Erythroblast (primary cell): ENCODE measurements around the gene DPP8.
A peak's percentile ranks its signal among the peaks of the same experiment; 100 is the strongest.
"Not testable (repeated sequence)": the region's sequence is repeated elsewhere in the genome, so short reads cannot be mapped to it uniquely, and the experiment has no call there.

Experiments used
- DNase-seq, 2 experiments: peaks; one replicate each; lab custom pipeline; 2025; lab: John Stamatoyannopoulos, UW
- GATA1 ChIP-seq: IDR thresholded peaks from 2 replicates; pipeline ENCODE4 v1.6.1; 2011; ENCODE audit warnings: low read depth, mild to moderate bottlenecking, control low read depth, low read length, moderate library complexity
- POLR2A ChIP-seq: IDR thresholded peaks from 2 replicates; pipeline ENCODE4 v1.6.1; 2011; ENCODE audit warnings: mild to moderate bottlenecking, low read length

DPP8 gene

GRCh38 chr15:65509321-65509720 is 8.2 kb downstream of the DPP8 start:
- DNase-seq = no peak
- TF ChIP-seq POLR2A (no peak), GATA1 (no peak)

DNA sequence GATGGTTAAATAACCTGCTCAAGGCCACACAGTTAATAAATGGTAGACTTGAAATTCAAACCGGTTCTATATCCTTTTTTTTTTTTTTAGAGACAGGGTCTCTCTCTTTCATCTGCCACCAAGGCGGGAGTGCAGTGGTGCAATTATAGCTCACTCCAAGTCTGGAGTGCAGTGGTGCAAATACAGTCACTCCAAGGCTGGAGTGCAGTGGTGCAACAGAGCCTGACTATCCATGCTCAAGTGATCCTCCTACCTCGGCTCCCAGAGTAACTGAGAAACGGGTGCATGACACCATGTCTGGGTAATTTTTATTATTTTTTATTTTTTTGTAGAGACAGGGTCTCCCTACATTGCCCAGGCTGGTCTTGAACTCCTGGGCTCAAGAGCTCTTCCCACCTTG is 23.4 kb downstream of the DPP8 start:
- TF ChIP-seq POLR2A (no peak), GATA1 (no peak)
- no peak for DNase-seq

DNA sequence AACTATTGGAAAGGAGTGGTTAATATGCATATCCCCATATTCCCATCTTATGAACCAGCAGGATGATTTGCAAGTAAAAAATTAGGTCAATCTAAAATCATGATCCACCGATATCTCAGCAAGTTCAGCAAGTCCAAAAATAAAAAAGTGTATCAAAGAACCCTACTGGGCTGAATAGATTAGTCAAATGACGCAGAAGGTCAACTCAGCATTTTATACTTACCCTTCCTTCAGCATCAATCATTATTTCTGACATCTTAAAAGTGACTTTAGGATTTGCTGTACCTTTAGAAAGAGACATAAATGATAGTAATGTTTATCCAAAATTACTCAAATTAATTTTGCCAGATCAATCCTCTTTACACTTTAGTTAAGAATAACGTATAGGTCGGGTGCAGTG is 32.6 kb downstream of the DPP8 start:
- DNase-seq = no peak
- no peak for TF ChIP-seq GATA1
- no peak for TF ChIP-seq POLR2A

- DNase-seq = no peak
- TF ChIP-seq POLR2A (no peak), GATA1 (no peak)
Measured at GRCh38 chr15:65476903-65477302, 40.6 kb downstream of the DPP8 start.

- no peak for DNase-seq
- TF ChIP-seq GATA1 = no peak
- TF ChIP-seq POLR2A = no peak
Measured at GRCh38 chr15:65470866-65471265, 46.6 kb downstream of the DPP8 start.

- no peak for DNase-seq
Measured at GRCh38 chr15:65468229-65468909, 49.1 kb downstream of the DPP8 start.

DNA sequence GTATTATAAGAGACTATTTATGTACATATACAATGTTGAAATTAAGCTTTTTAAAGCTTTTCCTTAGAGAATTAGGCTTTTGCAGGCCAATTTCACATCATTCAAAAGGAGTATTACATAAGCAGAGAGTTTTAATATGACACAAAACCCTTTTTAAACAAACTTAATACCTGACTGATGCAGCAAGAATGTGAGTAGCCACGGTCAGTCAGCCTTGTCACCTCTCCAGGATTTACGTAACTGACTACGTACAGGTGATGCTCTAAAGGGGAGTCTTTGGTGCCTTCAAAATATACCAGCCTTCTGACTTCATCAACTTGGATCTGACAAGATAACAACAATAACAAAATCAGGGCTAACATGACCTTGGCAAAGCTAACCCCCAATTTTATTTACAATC is 50.6 kb downstream of the DPP8 start:
- no peak for DNase-seq
- TF ChIP-seq POLR2A = no peak
- no peak for TF ChIP-seq GATA1

More at GRCh38 chr15:65468229-65468909, 49.1 kb downstream of the DPP8 start:
- TF ChIP-seq POLR2A (no peak), GATA1 (no peak)

GRCh38 chr15:65463096-65463495 is 54.4 kb downstream of the DPP8 start:
- DNase-seq = not testable (repeated sequence)

- TF ChIP-seq POLR2A (no peak), GATA1 (no peak)
- DNase-seq = peak in 1 of 2 experiments; percentile 7
Measured at GRCh38 chr15:65460741-65461347, 56.6 kb downstream of the DPP8 start.

DNA sequence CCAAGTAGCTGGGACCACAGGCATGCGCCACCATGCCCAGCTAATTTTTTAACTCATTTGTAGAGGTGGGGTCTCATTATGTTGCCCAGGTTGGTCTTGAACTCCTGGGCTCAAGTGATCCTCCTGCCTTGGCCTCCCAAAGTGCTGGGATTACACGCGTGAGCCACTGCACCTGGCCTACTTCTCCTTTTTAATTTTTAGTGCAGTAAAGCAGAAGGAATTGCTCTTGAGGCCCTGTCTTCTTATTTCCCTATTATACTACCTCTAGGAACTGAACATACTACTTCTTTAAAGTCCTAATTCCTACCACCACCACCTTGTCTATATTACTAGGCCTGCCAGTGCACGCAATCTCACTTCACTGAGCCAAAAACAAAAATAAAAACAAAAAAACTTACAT is 62.2 kb downstream of the DPP8 start:
- DNase-seq = not testable (repeated sequence)

DNA sequence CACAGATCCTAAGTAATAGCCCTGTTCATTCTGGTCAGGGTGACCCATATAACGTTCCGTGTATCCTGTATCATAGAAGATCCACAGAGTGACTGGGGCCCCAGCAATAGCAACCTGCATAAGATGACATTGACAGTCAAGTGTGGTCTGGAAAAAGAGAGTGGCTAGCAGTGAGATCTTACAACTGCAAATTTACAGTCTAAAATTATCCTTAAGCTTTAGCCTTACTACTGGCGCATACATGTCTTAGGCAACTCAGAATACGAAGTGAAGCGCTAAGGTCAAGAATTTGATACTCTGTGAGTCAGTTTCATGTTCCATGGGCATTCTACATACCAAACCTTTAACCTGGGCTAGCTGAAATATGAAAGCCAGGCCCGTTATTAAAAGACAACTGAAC is 65.5 kb downstream of the DPP8 start:
- no peak for DNase-seq

GRCh38 chr15:65450556-65450955 is 66.9 kb downstream of the DPP8 start:
- TF ChIP-seq GATA1 (no peak), POLR2A (no peak)
- no peak for DNase-seq

More for the DNA sequence above, 65.5 kb downstream of the DPP8 start:
- TF ChIP-seq GATA1 (no peak), POLR2A (no peak)

- TF ChIP-seq POLR2A (no peak), GATA1 (no peak)
- no peak for DNase-seq
Measured at GRCh38 chr15:65447145-65447544, 70.3 kb downstream of the DPP8 start.

DNA sequence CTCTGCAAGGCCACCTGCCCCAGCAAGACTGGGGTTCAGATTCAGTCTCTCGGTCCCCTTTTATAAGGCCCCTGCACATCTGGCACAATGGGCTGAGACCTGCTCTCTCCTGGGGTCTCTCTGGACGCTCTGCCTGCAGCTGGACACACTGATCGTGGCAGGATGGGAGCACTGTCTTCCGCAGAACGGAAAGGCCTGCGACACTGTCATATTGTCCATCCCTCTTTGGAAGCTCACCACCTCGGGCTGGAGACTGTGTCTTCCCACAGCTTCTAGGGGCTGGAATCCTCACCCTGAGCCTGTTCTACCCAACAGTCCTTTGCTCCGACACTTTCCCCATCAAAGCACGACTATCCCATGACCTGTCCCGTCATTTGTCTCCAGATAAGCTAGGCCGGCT is 83.3 kb downstream of the DPP8 start:
- DNase-seq = no peak
- no peak for TF ChIP-seq POLR2A
- TF ChIP-seq GATA1 = no peak

- TF ChIP-seq GATA1 = no peak
- TF ChIP-seq POLR2A = no peak
- no peak for DNase-seq
Measured at GRCh38 chr15:65431731-65432130, 85.8 kb downstream of the DPP8 start.
